ENCODE measurements around the gene ARHGAP42. TPM values are rescaled to one million over a fixed set of nuclear protein-coding genes. Genes with fewer than 3 reads are reported as not detected.
A peak's percentile ranks its signal among the peaks of the same experiment; 100 is the strongest.
"Not testable (repeated sequence)": the region's sequence is repeated elsewhere in the genome, so short reads cannot be mapped to it uniquely, and the experiment has no call there.

Gene ARHGAP42
- total RNA-seq, 1 donor from 2014 or later: 21.6 TPM

GRCh38 chr11:100746448-100746847 is 59.4 kb downstream of the ARHGAP42 start:
- Mint-ChIP-seq H3K4me1 (peaks cover 19% of the 10 kb centered on the region), H3K9me3 (peaks cover 6% of the 10 kb centered on the region), H3K4me3 (no peak overlapping the region), H3K27ac (ENCODE audit: unreplicated experiment) (no peak overlapping the region), H3K36me3 (ENCODE audit: low read depth) (peaks cover 12% of the 10 kb centered on the region), H3K27me3 (ENCODE audit: low read depth) (no peaks in the 10 kb centered on the region)
- TF ChIP-seq, protein P1, sequence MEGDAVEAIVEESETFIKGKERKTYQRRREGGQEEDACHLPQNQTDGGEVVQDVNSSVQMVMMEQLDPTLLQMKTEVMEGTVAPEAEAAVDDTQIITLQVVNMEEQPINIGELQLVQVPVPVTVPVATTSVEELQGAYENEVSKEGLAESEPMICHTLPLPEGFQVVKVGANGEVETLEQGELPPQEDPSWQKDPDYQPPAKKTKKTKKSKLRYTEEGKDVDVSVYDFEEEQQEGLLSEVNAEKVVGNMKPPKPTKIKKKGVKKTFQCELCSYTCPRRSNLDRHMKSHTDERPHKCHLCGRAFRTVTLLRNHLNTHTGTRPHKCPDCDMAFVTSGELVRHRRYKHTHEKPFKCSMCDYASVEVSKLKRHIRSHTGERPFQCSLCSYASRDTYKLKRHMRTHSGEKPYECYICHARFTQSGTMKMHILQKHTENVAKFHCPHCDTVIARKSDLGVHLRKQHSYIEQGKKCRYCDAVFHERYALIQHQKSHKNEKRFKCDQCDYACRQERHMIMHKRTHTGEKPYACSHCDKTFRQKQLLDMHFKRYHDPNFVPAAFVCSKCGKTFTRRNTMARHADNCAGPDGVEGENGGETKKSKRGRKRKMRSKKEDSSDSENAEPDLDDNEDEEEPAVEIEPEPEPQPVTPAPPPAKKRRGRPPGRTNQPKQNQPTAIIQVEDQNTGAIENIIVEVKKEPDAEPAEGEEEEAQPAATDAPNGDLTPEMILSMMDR (conservative IDR thresholded peaks at IDR 0.05): no peak
- DNase-seq (ENCODE audit: low read depth, low spot score): no peak

DNA sequence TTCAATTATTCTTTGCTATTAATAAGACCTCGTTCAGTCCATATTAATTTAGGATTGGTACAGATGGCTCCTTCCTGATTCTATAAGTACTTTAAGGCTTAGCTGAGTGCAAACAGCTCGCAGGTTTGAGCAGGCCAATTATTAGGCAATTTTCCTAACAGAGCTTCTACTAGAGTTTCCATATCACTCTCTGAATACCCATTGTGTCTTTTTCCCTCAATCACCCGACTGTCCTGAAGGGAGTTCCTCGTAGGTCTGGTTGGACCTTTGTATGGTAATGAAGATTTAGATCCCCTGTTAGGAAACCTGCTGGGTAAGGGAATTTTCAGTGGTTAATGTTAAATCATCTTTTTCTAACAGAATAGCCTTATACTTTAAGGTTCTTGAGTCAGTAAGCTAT is 61.1 kb downstream of the ARHGAP42 start:
- peaks cover 12% of the 10 kb centered on the region for H3K36me3 Mint-ChIP-seq (ENCODE audit: low read depth)
- H3K9me3 Mint-ChIP-seq: peaks cover 6% of the 10 kb centered on the region
- no peak overlapping the region for H3K27ac Mint-ChIP-seq (ENCODE audit: unreplicated experiment)
- DNase-seq (ENCODE audit: low read depth, low spot score): no peak
- H3K4me3 Mint-ChIP-seq: no peak overlapping the region
- TF ChIP-seq, protein P1 (conservative IDR thresholded peaks at IDR 0.05): no peak
- H3K27me3 Mint-ChIP-seq (ENCODE audit: low read depth): no peaks in the 10 kb centered on the region
- peaks cover 17% of the 10 kb centered on the region for H3K4me1 Mint-ChIP-seq

DNA sequence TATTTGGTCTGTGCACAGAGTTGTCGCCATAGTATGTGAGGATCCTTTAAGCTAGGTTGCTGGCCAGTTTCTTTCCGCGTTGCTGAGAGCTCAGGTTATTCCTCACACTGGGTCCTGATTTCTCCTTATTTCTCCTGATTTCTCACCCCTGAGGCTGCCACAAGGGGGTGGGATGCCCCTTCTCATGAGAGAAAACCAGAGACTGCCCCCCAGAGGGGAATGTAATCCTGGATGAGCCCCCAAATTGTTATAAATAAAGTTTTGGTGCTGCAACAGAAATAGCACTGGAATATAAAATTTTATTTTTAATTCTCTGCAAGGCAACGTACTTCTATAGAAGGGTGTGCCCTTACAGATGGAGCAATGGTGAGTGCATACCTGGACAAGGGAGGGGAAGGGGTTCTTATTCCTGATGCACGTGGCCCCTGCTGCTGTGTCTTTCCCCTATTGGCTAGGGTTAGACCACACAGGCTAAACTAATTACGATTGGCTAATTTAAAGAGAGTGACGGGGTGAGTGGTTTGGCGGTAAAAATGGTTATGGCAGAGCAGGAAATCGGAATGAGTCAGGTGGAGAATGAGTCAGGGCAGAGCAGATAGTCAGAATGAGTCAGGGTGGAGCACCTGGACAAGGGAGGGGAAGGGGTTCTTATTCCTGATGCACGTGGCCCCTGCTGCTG is 62.9 kb downstream of the ARHGAP42 start:
- not testable (repeated sequence) for H3K27me3 Mint-ChIP-seq (ENCODE audit: low read depth)
- H3K27ac Mint-ChIP-seq (ENCODE audit: unreplicated experiment): peak overlapping the region; percentile 65

GRCh38 chr11:100750566-100750891 is 63.4 kb downstream of the ARHGAP42 start:
- not testable (repeated sequence) for H3K27me3 Mint-ChIP-seq (ENCODE audit: low read depth); H3K9me3 Mint-ChIP-seq; H3K4me3 Mint-ChIP-seq; DNase-seq (ENCODE audit: low read depth, low spot score); H3K36me3 Mint-ChIP-seq (ENCODE audit: low read depth)
- peak overlapping the region; percentile 65 for H3K27ac Mint-ChIP-seq (ENCODE audit: unreplicated experiment)
- H3K4me1 Mint-ChIP-seq: peaks cover 30% of the 10 kb centered on the region

More for the DNA sequence above, 62.9 kb downstream of the ARHGAP42 start:
- H3K4me3 Mint-ChIP-seq; H3K36me3 Mint-ChIP-seq (ENCODE audit: low read depth); DNase-seq (ENCODE audit: low read depth, low spot score); H3K9me3 Mint-ChIP-seq: not testable (repeated sequence)
- peaks cover 30% of the 10 kb centered on the region for H3K4me1 Mint-ChIP-seq

GRCh38 chr11:100752371-100753171 is 65.5 kb downstream of the ARHGAP42 start:
- H3K36me3 Mint-ChIP-seq (ENCODE audit: low read depth): peaks cover 9% of the 10 kb centered on the region
- H3K4me3 Mint-ChIP-seq: no peak overlapping the region
- H3K27me3 Mint-ChIP-seq (ENCODE audit: low read depth): no peaks in the 10 kb centered on the region
- TF ChIP-seq, protein P1 (conservative IDR thresholded peaks at IDR 0.05): no peak
- H3K9me3 Mint-ChIP-seq: peaks cover 6% of the 10 kb centered on the region
- no peak for DNase-seq (ENCODE audit: low read depth, low spot score)
- H3K4me1 Mint-ChIP-seq: peaks cover 34% of the 10 kb centered on the region
- H3K27ac Mint-ChIP-seq (ENCODE audit: unreplicated experiment): no peak overlapping the region

- peaks cover 32% of the 10 kb centered on the region for H3K4me1 Mint-ChIP-seq
- no peak for DNase-seq (ENCODE audit: low read depth, low spot score)
- no peak overlapping the region for H3K4me3 Mint-ChIP-seq
- H3K9me3 Mint-ChIP-seq: peaks cover 6% of the 10 kb centered on the region
- no peaks in the 10 kb centered on the region for H3K27me3 Mint-ChIP-seq (ENCODE audit: low read depth)
- TF ChIP-seq, protein P1 (conservative IDR thresholded peaks at IDR 0.05): no peak
- peaks cover 9% of the 10 kb centered on the region for H3K36me3 Mint-ChIP-seq (ENCODE audit: low read depth)
- peak overlapping the region; percentile 7 for H3K27ac Mint-ChIP-seq (ENCODE audit: unreplicated experiment)
Measured at GRCh38 chr11:100753172-100753543, 66.1 kb downstream of the ARHGAP42 start.
